DMS79 (cell line): Measurements from ENCODE around the gene KCNQ1.
A peak's percentile ranks its signal among the peaks of the same experiment; 100 is the strongest.

Source experiments
- DNase-seq: peaks from one replicate; lab custom pipeline; 2025; lab: John Stamatoyannopoulos, UW

KCNQ1 gene

DNA sequence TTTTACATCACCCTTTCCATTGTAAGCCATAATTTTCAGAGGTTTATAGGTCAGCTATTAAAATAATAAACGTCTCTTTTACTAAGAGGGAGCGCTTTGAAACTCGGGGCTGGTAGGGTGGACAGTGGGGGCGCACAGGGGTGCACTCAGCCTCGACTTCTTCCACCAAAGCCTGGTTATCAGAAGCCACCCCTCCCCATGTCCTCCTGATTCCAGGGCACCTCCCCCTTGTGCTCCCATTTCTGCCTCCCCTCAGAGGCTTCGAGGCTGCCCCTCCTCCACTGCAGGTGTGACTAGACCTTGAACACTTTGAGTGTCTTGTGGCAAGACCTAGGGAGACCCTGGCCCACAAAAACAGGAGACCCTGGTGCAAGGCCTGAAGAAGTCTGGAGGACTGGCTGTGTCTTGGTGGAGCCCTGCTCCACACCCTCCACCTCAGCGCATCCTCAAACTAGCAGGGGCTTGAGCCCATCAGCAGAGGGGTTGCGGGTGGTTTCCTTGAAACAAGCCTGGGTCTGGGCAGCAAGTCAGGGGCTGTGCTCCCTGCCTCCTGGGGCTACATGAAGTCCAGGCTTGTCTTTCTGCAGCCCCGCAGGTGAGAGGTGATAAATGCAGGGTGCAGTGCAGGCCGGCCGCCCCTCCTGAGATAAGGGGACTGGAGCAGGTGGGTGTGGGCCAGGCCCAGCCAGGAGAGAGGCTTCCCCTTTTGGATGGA lies 437.7 kb downstream of the KCNQ1 start:
- DNase-seq, result no peak

- no peak for DNase-seq
Observed at GRCh38 chr11:2883640-2883978, 438.8 kb downstream of the KCNQ1 start.

DNA sequence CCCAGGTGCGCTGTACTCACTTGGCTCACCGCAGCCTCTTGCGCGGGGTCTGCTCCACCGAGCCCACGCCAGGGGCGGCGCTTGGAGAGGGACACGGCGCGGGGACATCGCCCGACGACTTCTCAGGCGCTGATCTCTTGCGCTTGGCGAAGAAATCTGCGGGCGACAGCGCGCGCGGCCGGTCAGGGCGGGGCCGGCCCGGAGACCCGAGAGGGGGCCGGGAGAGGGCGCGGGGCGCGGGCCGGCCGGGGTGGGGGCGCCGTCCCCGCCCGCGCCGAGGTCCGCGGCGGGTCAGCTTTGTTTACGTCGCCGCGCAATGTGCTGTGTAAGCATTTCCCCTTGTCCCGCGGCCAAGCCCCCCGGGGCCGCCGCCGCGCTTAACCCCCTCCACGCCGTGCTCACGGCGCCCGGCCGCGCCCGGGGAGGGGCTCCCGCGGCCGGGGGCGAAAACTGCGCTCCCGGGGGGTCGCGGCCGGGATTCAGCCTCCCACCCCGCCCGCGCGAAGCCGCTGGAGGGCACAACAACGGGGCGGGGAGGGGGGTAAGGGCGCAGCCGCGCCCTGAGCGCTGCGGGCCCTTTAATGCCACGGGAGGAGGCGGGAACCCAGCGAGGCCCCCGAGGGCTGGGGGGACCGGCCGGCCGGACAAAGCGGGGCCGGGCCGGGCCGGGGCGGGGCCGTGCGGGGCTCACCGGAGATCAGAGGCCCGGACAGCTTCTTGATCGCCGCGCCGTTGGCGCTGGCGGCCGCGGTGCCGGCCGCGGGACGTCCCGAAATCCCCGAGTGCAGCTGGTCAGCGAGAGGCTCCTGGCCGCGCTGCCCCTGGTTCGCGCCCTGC lies 439.4 kb downstream of the KCNQ1 start:
- DNase-seq, result no peak

- DNase-seq, result no peak
Observed at GRCh38 chr11:2885017-2885677, 440.3 kb downstream of the KCNQ1 start.

GRCh38 chr11:2885678-2886081 lies 440.9 kb downstream of the KCNQ1 start, which contains the start of gene CDKN1C:
Gene CDKN1C, minus strand, starts transcription at chr11:2885775. Its CDS starts 319 bp downstream, at chr11:2885456.
- DNase-seq, result no peak

DNA sequence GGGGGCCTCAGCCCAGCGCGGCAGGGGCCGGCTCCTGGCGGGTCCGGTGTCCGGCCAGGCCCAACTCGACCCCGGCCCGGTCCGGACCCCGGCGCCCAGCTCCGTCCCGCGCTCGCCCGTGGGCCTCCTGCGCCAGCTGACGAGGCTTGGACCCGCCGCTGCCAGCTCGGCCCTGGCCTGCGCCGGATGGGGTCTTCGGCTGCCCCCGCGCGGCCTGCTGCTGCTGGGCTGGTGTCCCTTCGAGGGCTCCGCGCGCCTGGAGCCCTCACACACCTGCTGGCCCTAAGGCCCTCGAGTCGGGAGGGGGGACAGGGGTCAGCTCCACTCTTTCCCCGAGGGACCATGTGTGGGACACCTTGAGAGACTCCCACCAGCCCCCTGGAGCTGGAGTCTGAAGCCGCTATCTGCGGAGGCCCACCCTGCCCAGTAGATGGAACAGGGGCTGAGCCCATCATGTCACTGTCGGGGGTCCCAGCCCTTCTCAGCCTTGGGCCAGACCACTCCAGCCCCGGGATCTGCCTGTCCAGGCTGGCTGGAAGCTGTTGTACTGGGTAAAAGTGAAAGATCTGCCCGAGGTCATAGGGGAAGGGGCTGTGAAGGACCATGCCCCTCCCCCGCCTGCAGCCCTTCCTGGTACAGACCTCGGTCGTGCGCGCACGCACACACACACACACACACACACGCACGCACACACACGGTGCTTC lies 441.5 kb downstream of the KCNQ1 start:
- DNase-seq, result no peak

GRCh38 chr11:2886936-2887335 lies 442.1 kb downstream of the KCNQ1 start:
- no peak for DNase-seq

DNA sequence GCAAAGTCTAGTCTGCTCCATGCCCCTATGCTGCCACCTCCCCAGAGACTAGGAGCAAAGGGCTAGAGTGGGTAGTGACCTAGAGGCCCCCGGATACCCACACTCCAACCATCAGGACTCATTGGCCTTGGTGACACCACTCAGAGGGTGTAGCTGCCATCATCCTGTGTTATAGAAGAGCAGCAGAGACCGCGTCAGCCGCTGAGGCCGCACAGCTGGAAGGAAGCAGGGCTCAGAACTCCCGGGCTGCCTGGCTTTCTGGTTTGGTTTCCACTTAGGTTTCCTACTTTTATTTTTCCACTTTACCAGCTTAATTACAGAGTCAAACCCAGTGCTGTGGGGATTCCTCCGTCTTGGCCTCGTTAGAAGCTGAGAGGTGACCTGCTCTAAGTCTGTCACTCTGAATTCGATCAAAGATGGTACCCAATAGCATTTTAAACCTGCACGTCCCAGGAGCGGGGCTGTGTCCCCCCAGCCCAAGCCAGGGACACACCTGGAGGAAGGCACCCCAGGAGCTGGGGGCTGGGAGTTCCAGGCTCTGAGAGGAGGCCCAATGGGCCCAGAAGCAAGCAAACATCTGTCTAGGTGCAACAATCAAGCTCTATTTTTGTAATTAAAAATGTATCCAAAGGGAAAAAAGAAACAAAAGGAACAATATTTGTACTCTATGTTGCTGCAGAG lies 442.8 kb downstream of the KCNQ1 start:
- no peak for DNase-seq

- peak; percentile 25 for DNase-seq
Observed at GRCh38 chr11:2888266-2888968, 443.6 kb downstream of the KCNQ1 start.

DNA sequence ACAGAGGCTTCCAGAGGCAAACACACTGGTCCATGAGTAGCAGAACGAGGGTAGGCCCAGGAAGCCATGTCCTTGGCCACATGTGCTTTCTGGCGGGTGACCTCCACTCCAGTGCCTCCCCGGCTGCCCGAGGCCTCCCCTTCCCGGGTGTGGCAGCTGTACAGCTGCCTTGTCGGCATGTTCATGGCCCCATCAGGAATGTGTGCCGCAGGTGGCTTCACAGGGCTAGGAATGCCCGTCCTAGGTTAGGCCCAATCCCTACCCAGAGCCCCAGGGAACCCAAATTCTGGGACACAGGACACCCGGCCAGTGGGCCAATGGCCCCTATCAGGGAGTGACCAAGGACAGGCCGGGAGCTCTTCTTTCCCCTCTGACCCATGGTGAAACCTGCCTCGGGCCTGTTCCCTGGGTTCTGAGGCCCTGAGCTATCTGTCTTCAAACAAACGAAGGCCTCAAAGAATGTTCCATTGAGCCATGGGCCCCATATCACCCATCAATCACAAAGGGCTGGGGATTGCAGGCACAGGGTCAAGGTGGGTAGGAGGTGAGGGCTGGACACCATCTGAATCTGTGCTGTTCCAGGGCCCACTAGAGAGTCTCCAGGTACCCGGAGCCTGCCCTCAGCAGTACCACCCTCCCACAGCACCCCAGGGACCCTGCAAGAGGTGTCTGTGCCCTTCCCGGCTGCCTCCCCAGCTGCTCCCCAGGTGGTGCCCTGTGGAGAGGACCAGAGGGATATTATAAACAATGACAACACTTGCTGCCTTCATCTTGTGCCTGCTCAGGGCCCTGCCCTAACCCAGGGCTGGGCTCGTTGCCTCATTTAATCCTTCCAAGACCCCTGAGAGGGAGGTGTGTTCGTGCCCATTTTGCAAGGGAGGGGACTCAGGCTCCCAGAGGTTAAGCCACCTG lies 444.8 kb downstream of the KCNQ1 start:
- DNase-seq, result no peak

DNA sequence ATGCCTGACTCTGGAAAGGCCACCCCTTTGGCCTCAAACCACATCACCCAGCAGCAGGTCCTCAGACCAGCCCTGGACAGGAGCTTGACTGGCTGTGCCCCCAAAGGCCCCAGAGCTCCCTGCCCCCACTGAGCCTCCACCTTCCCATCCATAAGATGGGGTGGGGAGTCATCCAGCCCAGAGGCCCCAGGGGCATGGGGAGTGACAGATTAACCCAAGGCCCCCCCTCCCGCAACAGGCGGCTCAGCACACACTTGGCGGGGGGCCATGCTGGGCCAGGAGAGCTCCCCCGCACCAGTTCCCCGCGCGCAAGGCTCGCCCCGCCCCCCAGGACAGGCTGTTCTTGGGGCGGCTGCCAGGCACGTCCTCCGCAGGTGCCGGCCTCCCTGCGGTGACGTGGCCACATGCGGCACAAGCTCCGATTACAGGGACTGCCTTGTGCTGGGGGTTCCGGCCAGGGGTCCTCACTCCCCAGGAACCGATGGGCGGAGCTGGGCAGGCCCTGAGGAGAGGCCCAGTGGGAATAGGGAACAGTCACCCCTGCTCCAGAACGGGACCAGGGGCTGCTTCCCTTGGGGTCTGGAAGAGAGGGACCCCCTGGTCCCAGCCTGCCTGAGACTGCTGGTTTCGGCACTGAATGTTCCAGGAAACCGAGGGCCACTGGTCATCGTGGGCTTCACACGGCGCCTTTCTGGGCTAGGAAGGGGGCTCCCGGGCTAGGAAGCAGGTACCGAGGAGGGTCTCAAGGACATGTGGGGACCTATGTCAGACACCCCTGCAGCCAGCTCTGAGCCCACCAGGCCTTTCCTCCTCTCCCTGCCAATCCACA lies 445.9 kb downstream of the KCNQ1 start:
- DNase-seq, result no peak

DNA sequence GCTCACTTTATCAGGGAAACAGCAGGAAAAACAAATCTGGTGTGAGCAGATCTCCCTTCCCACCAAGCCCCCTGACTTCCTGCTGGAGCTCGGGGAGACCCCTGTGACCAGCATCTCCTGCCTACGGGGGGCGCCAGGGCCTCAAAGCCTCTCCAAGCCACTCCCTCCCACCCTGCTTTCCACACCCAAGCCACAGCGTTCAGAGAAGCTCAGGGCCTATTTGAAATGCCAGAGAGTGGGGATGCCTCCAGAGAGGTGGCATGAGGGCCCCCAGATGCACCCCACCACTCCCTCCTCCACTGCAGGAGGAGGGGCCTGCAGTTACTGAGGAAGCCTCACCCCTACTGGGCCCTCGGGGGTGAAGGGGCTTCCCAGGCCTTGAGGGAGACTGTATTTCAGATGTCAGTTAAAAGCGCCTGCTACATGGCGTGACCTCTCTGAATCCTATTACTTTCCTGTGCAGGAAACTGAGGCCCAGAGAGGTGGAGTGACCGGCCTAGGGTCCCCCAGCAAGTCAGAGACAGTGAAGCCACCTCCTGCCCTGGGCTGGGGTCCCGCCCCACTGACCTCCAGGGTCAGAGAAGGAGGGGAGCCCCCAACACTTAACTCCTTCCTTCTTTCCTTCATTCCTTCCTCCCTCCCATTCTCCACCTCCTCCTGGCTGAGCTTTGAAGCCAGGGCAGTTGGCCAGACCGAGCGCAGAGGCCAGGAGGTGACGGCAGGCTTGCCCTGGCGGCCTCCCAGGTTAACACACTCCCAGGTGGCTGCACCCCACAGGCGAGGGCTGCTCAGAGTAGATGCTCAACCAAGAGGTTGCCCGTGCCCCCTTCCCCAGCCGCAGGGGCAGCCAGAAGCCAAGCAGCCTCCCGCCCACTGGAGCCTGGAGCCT lies 446.8 kb downstream of the KCNQ1 start:
- peak; percentile 19 for DNase-seq

- DNase-seq, result peak; percentile 48
Observed at GRCh38 chr11:2892215-2892966, 447.6 kb downstream of the KCNQ1 start.

DNA sequence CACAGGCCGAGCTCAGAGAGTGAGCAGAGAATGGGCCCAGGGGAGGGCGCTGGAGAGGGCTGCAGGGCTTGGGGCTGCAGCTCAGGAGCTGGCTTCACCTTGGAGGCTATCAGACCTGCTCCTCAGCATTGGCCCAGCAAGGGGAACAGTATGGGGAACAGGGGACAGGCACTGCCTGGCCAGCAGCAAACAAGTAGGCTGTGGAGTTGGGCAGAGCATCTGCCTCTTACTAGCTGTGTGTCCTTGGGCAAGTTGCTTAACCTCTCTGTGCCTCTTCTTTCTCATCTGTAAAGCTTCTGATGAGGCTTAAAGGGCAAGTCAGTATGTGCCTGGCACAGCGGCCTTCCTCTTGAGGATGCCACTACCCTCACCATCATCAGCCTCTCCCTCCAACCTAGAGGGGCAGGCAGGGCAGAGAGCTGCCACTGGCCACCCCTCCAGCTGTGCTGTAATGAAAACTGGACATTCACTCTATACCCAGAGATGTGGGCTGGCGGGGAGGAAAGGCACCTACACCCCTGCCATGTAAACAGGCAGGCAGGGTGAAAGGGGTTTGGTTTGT lies 448.2 kb downstream of the KCNQ1 start:
- DNase-seq, result no peak

- DNase-seq, result no peak
Observed at GRCh38 chr11:2893935-2894334, 449.1 kb downstream of the KCNQ1 start.

DNA sequence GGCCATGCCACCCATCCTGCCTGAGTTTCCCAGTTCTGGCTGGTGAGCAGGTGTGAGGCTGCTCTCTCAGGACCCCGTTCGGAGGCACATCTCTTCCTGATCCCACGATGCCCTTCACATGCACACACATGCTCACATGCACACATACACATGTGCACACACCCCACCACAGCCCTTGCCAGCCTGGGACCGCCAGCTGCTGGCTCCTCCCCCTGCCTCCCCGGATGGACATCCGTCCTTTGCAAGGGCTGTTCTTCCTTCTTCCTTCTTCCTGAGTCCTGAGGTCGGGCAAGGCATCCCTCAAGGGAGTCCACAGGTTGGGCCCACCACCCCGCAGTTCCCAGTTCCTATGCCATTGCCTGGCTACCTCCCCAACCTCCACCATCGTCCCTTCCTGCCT lies 451.2 kb downstream of the KCNQ1 start:
- DNase-seq, result no peak

GRCh38 chr11:2897048-2897447 lies 452.2 kb downstream of the KCNQ1 start:
- no peak for DNase-seq
